ENCODE measurements around the gene TBX4. TPM values are rescaled to one million over a fixed set of nuclear protein-coding genes. Genes with fewer than 3 reads are reported as not detected.

TBX4 gene
- total RNA-seq, 1 donor from 2014 or later = 56.6 TPM

GRCh38 chr17:61411261-61412142, 40.7 kb upstream of the TBX4 start:
- H3K27ac Mint-ChIP-seq = peak overlapping the region; percentile 94
- H3K27me3 Mint-ChIP-seq (ENCODE audit: low read depth) = no peaks in the 10 kb centered on the region
- H3K4me3 Mint-ChIP-seq = peak overlapping the region; percentile 78
- TF ChIP-seq CTCF (IDR thresholded peaks at IDR 0.05; ENCODE audit: unreplicated experiment) = no peak
- no peaks in the 10 kb centered on the region for H3K9me3 Mint-ChIP-seq
- peaks cover 11% of the 10 kb centered on the region for H3K36me3 Mint-ChIP-seq
- peaks cover 60% of the 10 kb centered on the region for H3K4me1 Mint-ChIP-seq
- peak; percentile 55 to 79 for DNase-seq (ENCODE audit: low spot score in 2 of 2, unreplicated experiment in 2 of 2)

GRCh38 chr17:61412143-61412859, 39.9 kb upstream of the TBX4 start:
- H3K27me3 Mint-ChIP-seq (ENCODE audit: low read depth) = no peaks in the 10 kb centered on the region
- H3K9me3 Mint-ChIP-seq = no peaks in the 10 kb centered on the region
- peaks cover 57% of the 10 kb centered on the region for H3K4me1 Mint-ChIP-seq
- peak overlapping the region; percentile 79 for H3K27ac Mint-ChIP-seq
- peaks cover 5% of the 10 kb centered on the region for H3K36me3 Mint-ChIP-seq
- peak; percentile 99 for TF ChIP-seq CTCF (IDR thresholded peaks at IDR 0.05; ENCODE audit: unreplicated experiment)
- peak; percentile 80 to 96 for DNase-seq (ENCODE audit: low spot score in 2 of 2, unreplicated experiment in 2 of 2)
- H3K4me3 Mint-ChIP-seq = peak overlapping the region; percentile 78

GRCh38 chr17:61412860-61413660, 39.2 kb upstream of the TBX4 start:
- H3K36me3 Mint-ChIP-seq = no peaks in the 10 kb centered on the region
- H3K27me3 Mint-ChIP-seq (ENCODE audit: low read depth) = no peaks in the 10 kb centered on the region
- no peak for TF ChIP-seq CTCF (IDR thresholded peaks at IDR 0.05; ENCODE audit: unreplicated experiment)
- H3K9me3 Mint-ChIP-seq = no peaks in the 10 kb centered on the region
- peak overlapping the region; percentile 78 for H3K4me3 Mint-ChIP-seq
- peak overlapping the region; percentile 73 for H3K27ac Mint-ChIP-seq
- H3K4me1 Mint-ChIP-seq = peaks cover 50% of the 10 kb centered on the region
- DNase-seq (ENCODE audit: low spot score in 2 of 2, unreplicated experiment in 2 of 2) = no peak

GRCh38 chr17:61413661-61414126, 38.5 kb upstream of the TBX4 start:
- Mint-ChIP-seq H3K4me1 (peaks cover 43% of the 10 kb centered on the region), H3K27ac (peak overlapping the region; percentile 73), H3K27me3 (ENCODE audit: low read depth) (no peaks in the 10 kb centered on the region), H3K4me3 (peak overlapping the region; percentile 78), H3K36me3 (no peaks in the 10 kb centered on the region), H3K9me3 (no peaks in the 10 kb centered on the region)
- DNase-seq (ENCODE audit: low spot score in 2 of 2, unreplicated experiment in 2 of 2) = peak in 1 of 2 experiments; percentile 27
- no peak for TF ChIP-seq CTCF (IDR thresholded peaks at IDR 0.05; ENCODE audit: unreplicated experiment)
